ENCODE data around the gene SF3B4. TPM values are rescaled to one million over a fixed set of nuclear protein-coding genes. Genes with fewer than 3 reads are reported as not detected.
"Not testable (repeated sequence)": the region's sequence is repeated elsewhere in the genome, so short reads cannot be mapped to it uniquely, and the experiment has no call there.

SF3B4 gene
- polyA plus RNA-seq, 1 experiment: 37.8 TPM

GRCh38 chr1:149962039-149962647 is 34.5 kb upstream of the SF3B4 start:
- H3K27me3 ChIP-seq (ENCODE audit: control insufficient read depth, insufficient read depth, low read length): no peaks in the 10 kb centered on the region
- ChIA-PET POLR2A (no interaction called here), CTCF (interaction anchor here (0.6 to 3.2 kb wide), 30 partner anchors 10 to 226 kb away, joined by 3 to 44 read pairs (median 4); partner anchors contain the start of gene MTMR11)
- peak; percentile 26 for DNase-seq (ENCODE audit: low read depth)
- TF ChIP-seq CTCF (IDR thresholded peaks at IDR 0.05; ENCODE audit: insufficient read depth, low read depth, low read length): peak; percentile 60
- H3K36me3 ChIP-seq (ENCODE audit: control insufficient read depth, insufficient read depth, low read length): peaks cover 18% of the 10 kb centered on the region
- H3K4me3 ChIP-seq (ENCODE audit: low read depth, low read length): no peak overlapping the region

- H3K4me3 ChIP-seq (ENCODE audit: low read depth, low read length); H3K27me3 ChIP-seq (ENCODE audit: control insufficient read depth, insufficient read depth, low read length); POLR2A ChIA-PET; DNase-seq (ENCODE audit: low read depth); H3K36me3 ChIP-seq (ENCODE audit: control insufficient read depth, insufficient read depth, low read length): not testable (repeated sequence)
- CTCF ChIA-PET: interaction anchor here (0.6 kb wide), 1 partner anchor 194 kb away, joined by 3 read pairs; no protein-coding TSS in a partner anchor
These were observed 29.9 kb upstream of the SF3B4 start for GRCh38 chr1:149957548-149957947.

GRCh38 chr1:149949911-149950310 is 22.3 kb upstream of the SF3B4 start:
- ChIA-PET POLR2A (no interaction called here), CTCF (no interaction called here)
- DNase-seq (ENCODE audit: low read depth): no peak
- peaks cover 12% of the 10 kb centered on the region for H3K36me3 ChIP-seq (ENCODE audit: control insufficient read depth, insufficient read depth, low read length)
- H3K4me3 ChIP-seq (ENCODE audit: low read depth, low read length): no peak overlapping the region
- H3K27me3 ChIP-seq (ENCODE audit: control insufficient read depth, insufficient read depth, low read length): no peaks in the 10 kb centered on the region
- TF ChIP-seq CTCF (IDR thresholded peaks at IDR 0.05; ENCODE audit: insufficient read depth, low read depth, low read length): no peak

- peaks cover 22% of the 10 kb centered on the region for H3K36me3 ChIP-seq (ENCODE audit: control insufficient read depth, insufficient read depth, low read length)
- DNase-seq (ENCODE audit: low read depth): no peak
- no peak for TF ChIP-seq CTCF (IDR thresholded peaks at IDR 0.05; ENCODE audit: insufficient read depth, low read depth, low read length)
- no peak overlapping the region for H3K4me3 ChIP-seq (ENCODE audit: low read depth, low read length)
- no peaks in the 10 kb centered on the region for H3K27me3 ChIP-seq (ENCODE audit: control insufficient read depth, insufficient read depth, low read length)
- ChIA-PET CTCF (interaction anchor here (2.4 kb wide), 1 partner anchor 17 kb away, joined by 9 read pairs; no protein-coding TSS in a partner anchor), POLR2A (no interaction called here)
These were observed 17.6 kb upstream of the SF3B4 start for GRCh38 chr1:149945206-149945605.

GRCh38 chr1:149942885-149943284 is 15.3 kb upstream of the SF3B4 start:
- POLR2A ChIA-PET: interaction anchor here (0.6 kb wide), 1 partner anchor 55 kb away, joined by 3 read pairs; a partner anchor contains a TSS

More at GRCh38 chr1:149942885-149943284, 15.3 kb upstream of the SF3B4 start:
- DNase-seq (ENCODE audit: low read depth): no peak
- CTCF ChIA-PET: interaction anchor here (1.2 kb wide), 1 partner anchor 55 kb away, joined by 3 read pairs; a partner anchor contains a TSS
- Histone ChIP-seq H3K4me3 (ENCODE audit: low read depth, low read length) (no peak overlapping the region), H3K27me3 (ENCODE audit: control insufficient read depth, insufficient read depth, low read length) (no peaks in the 10 kb centered on the region), H3K36me3 (ENCODE audit: control insufficient read depth, insufficient read depth, low read length) (peaks cover 12% of the 10 kb centered on the region)
- no peak for TF ChIP-seq CTCF (IDR thresholded peaks at IDR 0.05; ENCODE audit: insufficient read depth, low read depth, low read length)

Data from BJ (cell line).